ENCODE data around the gene KBTBD2.
"Not testable (repeated sequence)": the region's sequence is repeated elsewhere in the genome, so short reads cannot be mapped to it uniquely, and the experiment has no call there.

KBTBD2 gene

DNA sequence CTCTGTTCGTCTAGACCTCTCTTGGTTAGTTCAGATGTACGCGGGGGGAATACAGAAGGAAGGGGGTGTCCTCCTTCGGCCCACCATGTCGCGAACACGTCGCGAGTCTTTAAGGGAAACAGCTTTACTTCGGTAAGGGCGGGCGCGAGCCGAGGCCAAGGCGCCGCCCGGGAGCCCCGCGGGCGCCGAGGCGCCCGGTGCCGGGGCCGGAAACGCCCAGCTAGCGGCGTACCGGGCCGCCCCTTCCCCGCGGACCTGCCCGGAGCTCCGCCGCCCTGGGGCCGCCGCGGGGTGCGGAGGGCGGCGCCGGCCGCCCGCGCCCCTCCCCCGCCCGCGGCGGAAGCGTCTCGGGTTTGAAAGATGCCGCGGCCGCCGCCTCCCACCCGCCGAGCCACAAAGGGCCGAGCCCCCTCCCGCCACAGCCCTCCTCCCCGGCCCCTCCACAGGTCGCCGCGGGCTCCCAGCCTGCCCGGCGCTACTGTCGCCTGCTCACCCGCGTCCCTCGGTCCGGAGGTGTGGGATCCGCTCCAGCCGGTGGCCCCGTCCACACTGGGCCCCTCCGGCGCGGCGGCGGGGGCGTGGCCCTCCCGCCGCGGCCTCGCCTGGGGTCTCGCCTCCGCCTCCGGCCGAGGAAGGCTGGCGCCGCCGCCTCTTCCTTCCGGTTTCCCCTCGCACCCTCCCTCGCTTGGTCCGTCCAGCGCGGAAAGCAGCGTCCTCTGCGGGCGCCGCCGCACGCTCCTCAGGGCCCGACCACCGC is at the start of gene KBTBD2:
TSS of gene KBTBD2 (minus strand) at position 718 of the 757 bp plus-strand sequence. CDS start 12,156 bp downstream, outside the sequence.
- DNase-seq, result peak; percentile 73

DNA sequence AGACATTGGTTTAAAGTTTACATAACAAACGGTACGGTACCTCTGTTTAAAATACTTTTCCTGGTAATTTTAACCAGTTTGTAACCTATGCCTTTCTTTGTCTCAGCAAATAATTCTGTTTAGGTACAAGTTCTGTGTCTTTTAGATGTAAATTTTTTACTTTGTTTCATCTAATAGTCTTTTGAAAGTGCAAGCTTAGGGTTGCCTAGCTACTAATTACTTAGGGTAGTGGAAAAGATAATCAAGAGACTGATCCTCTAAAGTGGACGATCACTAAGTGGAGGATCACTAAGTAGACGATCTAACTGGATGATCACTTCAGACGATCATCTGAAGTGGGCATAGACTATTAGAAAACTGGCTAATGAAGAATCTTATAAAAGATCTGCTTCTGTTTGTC is 49.6 kb upstream of the KBTBD2 start:
- DNase-seq, result no peak

DNA sequence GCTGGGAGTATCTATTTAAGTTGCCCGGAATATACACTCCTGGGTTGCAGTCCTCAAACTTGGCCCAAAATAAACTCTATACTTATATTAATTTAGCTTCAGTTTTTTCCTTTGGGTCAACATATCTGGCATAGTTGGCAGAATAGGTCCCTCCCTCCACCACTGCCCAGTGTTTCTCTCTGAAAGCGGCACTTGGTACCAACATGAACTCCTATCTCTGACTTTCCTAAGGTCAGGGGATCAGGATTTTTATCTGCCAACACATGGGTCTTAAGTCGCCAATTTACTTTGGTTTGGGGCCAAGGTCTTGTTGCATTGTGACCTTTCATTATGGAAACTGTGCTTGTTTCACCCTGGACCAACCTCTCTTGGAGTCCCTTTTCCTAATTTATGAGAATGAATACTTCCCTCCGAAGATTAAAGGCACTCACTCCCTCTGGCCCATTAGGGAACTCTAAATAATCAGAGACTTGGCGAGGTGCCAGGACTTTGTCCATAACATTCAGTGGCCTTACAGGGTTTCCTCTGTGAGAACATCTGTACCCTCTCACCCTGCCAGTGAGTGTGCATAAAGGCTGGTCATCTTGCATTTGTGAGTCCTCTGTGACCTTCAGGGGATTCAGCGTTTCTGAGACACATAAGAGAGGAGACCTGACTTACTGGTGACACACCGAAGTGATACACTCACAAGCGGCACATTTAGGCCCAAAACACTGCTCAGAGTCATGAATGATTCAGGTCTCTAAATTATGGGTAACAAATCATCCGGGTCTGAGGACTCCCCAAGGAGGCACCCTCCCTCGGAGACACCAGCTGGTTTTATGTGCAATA is 46.0 kb upstream of the KBTBD2 start:
- no peak for DNase-seq

DNA sequence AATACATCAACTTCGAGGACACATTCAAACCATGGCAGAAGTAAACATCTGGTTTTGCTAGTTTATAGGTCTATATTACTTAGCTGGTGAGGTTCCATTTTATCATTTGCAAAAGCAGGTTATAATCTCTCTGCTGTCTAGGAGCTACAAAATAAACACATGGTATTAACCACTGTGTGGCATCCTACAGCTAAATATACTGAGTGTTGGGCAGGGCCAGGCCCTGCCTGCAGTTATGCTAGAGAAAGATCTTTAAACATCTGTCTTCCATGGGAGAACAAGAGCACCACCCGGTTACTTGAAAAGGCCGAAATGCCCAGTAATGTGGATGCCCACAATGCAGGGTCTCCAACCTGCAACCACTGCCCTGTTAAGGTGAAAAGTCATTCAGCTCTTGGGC is 45.1 kb upstream of the KBTBD2 start:
- no peak for DNase-seq

DNA sequence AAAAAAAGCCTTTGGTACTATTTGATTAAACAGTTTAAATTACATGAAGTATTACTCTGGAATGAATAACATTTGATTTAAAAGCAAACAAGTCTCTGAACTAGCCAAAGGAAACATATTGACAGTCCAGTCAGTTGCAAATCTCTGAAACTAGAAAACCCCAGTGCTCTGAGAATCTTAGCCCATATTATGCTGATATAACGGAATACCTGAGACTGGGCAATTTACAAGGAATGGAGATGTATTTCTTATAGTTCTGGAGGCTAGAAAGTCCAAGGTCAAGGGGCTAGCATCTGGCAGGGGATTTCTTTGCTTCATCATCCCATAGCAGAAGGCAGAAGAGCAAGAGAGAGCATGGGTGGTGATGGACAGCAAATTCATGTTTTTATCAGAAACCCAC is 44.0 kb upstream of the KBTBD2 start:
- no peak for DNase-seq

DNA sequence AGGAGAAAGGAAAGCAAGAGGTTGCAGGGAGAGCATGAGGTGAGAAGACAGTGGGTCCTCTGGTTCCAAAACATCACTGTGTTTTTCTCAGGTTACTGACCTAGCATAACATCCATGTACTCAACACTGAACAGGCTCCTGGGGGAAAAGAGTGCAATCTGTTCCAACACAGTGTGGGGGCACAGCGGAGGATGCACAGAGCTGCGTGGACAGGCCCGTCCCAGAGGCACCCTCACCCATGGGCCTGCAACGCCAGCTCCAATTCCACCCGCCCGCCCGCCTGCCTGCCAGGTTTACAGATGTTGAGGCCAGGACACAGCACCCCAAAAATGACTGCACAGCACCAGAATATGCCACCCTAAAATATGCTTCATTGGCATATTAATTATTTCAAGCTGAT is 38.8 kb upstream of the KBTBD2 start:
- no peak for DNase-seq

DNA sequence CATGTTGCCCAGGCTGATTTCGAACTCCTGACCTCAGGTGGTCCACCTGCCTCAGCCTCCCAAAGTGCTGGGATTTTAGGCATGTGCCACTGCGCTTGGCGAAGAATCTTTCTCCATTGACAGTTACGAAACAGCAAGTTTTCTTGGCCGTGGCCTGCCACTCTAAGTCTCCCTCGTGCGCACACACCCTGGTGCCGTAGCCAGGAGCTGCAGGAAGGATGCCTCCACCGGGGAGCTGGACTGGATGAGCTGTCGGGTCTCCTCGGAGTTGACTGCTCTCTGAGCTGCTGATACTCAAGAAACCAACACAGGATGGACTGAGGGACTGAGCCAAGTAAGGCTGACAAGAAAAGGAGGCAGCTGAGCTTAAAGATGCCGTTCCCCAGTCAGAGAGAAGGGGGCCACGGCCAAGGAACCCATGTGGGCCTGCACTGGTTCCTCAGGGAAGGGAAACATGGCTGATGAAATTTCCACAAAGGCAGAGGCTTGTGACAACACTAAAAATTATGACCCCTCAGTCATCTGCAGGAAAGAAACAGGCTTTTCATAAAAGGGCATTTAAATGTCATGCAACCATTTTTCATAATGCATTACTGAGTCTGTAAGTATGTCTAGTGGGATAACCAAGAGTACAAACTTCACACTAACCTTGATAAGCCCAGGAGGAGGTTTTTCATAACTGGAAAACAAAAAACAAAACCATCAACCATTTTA is 38.0 kb upstream of the KBTBD2 start:
- DNase-seq, result no peak

DNA sequence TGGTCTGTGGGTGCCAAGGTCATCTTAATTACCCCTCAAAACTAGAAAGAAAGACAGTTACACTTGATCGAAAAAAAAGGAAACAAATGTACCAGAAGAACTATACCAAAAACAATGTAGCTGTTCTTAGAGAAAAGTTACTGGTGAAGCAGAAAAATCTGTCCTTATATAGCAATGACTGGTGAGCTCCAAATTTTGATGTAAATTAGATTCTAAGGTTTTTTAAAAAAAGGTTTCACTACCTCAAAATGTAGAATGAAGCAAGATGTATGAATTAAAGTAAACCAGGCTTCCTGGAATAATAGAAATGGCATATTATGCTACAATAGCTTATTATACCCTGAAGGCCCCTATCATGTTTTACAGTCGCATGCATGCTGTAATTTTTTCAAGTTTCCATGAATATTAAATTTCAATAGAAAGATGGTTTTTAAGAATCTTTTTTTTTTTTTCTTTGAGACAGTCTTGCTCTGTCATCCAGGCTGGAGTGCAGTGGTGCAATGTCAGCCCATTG is 37.3 kb upstream of the KBTBD2 start:
- no peak for DNase-seq

DNA sequence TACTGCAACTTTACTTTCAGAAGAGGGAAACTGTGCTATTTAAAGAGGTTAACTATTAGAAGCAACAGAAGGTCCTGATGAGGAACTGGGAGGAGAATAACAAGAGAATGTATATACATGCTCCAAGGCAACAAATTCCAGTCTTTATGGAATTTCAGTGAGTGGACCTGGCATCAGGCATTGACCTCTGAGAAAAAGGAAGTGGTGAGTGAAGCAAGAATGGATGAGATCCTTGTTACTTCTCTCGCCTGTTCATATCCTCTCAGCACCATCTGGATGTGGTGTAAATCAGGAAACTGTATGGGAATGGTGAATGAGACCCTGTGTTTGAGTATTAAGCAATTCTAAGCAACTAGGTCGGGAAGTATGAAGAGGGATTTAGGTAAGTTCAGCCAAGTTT is 30.3 kb upstream of the KBTBD2 start:
- no peak for DNase-seq

DNA sequence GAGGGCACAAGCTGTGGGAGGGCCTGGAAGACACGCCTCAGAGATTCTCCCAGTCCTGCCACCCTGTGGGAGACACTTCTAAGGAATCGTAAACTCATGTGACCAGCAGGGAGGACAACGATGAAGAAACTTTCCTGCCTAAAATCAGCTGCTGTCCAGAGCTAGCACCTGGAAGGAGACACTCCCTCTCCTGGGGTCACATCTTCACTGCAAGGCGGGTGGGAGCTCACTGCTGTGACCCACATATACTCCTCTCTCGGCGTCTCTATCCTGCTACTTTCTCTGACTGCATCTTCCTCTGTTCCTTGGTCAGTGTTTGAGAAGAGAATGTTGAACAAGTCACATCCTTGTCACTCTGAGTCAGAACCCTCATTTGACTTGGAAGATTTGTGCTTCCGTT is 25.4 kb upstream of the KBTBD2 start:
- DNase-seq, result not testable (repeated sequence)

DNA sequence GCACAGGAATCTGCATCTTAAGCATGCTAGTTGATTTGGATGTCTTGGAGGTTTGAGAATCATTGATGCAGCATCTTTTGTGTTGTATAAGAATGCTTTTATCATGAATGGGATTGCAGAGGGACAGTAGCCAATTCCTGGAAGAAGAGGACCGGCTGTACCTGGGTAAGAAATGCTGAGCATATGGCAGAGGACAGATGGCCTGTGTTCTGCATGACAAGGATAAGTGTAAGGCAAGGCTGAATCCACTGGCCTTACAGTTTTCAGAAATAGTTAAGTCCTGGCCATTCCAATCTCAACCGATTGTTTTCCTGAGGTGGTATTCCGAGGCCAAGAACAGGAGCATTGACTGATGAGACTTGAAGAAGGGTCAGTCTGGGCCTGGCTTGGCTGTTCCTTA is 24.4 kb upstream of the KBTBD2 start:
- no peak for DNase-seq

DNA sequence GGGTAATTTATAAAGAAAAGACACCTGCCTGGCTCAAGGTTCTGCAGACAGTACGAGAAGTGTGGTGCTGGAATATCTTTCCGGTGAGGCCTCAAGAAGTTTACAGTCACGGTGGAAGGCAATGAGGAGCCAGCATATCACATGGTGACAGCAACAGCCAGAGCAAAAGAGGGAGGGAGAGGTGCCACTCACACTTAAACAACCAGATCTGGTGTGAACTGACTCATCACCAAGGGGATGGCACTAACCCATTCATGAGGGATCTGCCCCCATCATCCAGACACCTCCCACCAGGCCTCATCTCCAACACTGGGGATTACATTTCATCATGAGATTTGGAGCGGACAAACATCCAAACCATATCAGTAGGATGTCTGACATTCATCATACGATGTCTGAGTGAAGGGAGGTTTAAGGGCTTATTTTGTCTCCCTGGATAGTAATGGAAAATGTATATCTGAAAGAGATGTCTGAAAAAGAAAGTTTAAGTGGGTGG is 23.5 kb upstream of the KBTBD2 start:
- no peak for DNase-seq

DNA sequence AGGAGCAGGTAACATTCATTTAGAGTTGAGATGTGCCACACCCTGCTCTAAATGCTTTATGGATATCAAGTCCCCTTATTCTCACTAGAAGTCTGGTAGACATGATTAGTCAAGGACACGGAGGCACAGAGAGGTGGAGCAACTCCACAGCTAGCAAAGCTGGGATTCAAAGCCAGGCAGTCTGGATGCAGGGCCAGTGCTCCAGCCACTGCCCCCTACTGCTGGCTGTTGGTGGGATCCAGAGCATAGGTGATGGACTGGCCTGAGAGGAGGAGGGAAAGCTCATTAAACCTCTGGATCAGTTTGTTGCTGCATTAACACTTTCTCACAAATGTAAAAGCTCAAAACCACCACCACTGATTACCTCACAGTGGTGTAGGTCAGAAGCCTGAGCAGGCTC is 22.6 kb upstream of the KBTBD2 start:
- DNase-seq, result no peak

DNA sequence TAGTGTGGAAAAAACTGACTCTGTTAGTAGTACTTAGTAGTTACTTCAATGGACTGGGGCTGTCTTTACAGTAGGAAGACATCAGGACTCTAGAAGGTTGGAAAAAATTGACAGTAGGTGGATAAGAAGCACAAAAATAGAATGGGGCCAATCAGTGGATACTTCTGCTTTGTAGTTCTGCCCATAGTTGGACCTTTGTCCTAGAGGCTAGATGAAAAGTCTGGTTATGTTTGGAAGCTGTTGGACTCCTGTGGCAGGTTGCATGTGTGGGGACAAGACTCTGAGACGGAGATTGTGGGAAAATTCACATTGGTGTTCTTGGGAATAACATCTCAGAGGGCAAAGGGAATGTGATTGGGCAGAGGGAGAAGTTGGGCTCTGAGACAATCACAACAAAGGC is 18.6 kb upstream of the KBTBD2 start:
- no peak for DNase-seq

DNA sequence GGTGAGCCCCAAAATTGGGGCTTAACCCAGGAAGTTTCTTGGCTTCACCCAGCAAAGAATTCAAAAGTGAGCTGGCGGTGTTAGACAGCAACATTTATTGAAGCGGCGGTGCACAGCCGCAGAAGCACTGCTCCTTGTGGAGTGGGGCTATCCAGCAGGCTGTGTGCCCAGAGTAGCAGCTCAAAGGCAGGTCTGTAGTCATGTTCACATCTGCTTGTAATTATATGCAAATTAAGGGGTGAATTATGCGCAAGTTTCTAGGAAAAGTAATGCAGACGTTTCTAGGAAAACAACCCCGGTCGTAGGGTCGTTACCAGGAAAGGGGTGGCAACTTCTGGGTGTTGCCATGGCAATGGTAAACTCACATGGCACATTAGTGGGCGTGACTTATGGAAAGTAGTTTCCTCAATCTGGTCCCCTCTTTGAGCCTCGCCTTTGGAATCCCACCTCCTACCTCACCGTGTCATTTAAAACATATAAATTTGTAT is 13.7 kb upstream of the KBTBD2 start:
- DNase-seq, result peak; percentile 62

DNA sequence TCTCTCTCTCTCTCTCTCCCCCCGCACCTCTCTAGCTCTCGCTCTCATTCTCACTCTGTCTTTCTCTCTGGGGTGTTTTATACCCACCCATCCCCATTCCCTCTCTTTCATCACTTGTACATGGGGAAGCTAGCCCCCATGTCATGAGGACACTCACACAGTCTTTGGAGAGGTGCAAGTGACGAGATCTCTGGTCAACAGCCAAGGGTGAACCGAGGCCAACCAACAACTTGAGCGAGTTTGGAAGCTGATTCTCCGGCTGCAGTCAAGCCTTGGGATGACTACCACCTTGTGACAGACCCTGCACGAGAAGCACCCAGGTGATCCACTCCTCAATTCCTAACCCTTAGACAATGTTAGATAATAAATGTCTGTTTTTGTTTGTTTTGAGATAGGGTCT is 10.1 kb upstream of the KBTBD2 start:
- no peak for DNase-seq

DNA sequence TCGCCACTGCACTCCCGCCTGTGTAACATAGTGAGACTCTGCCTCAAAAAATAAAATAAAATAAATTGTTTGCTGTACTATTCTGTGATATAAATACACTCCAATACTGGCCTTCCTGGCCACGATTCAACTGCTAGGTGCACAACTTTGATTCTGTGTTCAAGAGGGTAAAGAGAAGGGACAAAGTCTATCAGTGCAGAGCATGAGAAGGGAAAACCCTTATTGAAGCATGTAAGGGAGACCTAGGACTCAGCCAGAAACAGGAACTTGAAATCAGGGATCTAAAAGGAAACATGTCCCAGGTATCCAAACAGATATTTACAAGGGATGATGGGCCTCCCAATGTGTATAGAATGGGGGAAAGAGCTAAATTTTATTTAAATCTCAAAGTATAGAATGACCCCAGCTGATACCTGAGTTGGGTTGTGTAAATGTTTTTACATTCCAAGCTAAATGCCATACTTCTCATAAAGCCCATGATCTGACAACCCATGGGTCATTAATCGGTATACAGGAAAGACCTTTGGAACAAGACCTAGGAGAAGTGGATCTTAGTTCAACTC is 9.0 kb upstream of the KBTBD2 start:
- no peak for DNase-seq

DNA sequence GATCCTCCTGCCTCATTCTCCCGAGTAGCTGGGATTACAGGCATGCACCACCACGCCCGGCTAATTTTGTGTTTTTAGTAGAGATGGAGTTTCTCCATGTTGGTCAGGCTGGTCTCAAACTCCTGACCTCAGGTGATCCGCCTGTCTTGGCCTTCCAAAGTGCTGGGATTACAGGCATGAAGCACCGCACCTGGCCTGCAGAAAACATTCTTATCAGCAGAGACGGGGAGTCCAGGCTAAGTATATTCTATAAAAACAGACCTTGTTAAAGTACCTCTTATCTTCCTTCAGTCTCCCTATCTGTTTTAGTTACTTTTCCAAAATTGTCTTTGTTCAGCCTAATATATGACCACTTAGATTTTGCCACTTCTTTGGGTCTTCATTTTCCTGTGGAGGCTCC is 5.8 kb upstream of the KBTBD2 start:
- DNase-seq, result not testable (repeated sequence)

DNA sequence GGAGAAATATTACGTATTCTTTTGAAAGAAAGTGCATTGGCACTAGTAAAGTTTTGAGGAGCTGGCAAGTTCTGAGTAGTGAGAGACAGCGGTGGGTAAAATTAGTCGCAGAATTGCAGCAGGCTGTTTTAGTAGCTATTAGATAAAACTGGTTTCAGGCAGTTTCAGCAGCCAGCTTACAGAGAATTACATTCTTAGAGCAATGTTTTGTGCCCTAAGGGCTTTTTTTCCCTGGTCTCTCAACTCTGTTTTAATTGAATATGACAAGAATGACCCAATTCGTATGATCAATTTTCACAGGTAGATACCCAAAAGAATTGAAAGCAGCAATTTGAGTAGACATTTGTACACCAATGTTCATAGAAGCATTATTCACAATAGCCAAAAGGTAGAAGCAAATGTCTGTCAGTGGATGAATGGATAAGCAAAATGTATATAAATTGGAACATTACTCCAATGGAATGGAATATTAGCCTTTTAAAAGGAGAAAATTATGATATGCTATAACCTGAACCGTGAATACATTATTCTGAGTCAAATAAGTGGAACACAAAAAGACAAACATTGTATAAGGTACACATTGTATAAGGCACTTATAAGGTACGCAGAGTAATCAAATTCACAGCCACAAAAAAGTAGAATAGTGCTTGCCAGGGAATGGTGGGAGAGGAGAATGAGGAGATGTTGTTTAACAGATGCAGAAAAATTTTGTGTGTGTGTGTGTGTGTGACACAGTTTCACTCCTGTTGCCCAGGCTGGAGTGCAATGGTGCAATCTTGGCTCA is 5.2 kb upstream of the KBTBD2 start:
- DNase-seq, result no peak

DNA sequence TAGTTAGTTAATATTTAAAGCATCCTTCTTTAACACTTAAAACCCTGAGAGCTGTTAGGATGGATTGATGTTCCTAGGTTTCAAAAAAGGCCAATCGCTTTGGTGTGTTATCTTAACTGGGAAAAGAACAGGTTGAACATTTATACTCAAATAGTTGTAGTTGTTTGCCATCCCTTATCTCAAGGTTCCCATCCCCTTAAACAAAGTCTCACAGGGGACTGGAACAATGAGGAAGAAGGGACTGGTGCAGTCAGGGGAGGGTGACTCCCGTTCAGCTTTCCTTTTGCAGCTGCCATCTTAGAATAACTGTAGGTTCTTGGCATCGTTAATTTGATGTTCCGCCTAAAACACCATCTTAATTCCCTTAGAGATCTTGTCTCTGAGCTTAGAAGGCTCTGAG is 2.6 kb upstream of the KBTBD2 start:
- DNase-seq, result no peak

DNA sequence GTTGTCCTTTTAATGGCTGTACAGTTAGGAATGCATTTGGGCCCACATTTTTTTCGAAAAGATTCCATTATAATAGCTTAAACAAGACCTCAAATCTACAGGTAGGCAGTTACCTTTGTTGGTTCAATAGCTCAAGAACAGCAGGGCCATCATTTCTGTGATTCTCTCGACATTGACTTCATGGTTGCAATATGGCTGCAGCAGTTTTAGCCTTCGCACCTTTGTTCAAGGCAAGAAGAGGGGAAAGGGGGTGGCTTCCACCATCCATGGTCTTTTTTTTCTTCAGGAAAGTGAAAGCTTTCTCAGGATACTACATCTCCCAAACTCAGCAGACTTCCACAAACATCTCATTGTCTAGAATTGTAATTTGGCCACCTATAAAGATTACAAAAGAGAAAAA is 2.2 kb upstream of the KBTBD2 start:
- DNase-seq, result no peak

DNA sequence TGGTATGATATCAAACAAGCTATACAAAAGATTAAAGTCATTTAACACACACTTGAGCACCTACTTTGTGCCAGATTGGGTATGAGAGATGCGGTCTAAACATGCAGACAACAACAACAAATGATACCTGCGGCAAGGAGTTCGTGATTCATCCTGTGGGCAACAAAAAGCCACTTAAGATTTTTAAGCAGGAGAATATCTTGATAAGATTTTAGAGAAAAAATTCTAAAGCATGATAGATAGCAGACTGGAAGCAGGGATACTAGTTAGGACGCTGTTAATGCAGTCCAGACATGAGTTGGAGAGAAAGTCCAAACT is 1.6 kb upstream of the KBTBD2 start:
- no peak for DNase-seq
